SIG-M5 (cell line): Measurements from ENCODE around the gene PPP2R2B.

Experiments used
- DNase-seq: peaks from one replicate; lab custom pipeline; 2025; lab: John Stamatoyannopoulos, UW

The PPP2R2B gene

GRCh38 chr5:146884066-146884626 is 5.6 kb upstream of the PPP2R2B start:
- DNase-seq: no peak

GRCh38 chr5:146883511-146883910 is 5.0 kb upstream of the PPP2R2B start:
- DNase-seq: no peak

GRCh38 chr5:146880966-146881365 is 2.4 kb upstream of the PPP2R2B start:
- DNase-seq: no peak

- no peak for DNase-seq
Measured at GRCh38 chr5:146877783-146878475, 628 bp downstream of the PPP2R2B start.

GRCh38 chr5:146877178-146877681 is 1.3 kb downstream of the PPP2R2B start:
- no peak for DNase-seq

- DNase-seq: no peak
Measured at GRCh38 chr5:146873186-146873917, 5.2 kb downstream of the PPP2R2B start.

GRCh38 chr5:146872188-146872587 is 6.4 kb downstream of the PPP2R2B start:
- no peak for DNase-seq

- no peak for DNase-seq
Measured at GRCh38 chr5:146867996-146868708, 10.4 kb downstream of the PPP2R2B start.

GRCh38 chr5:146866263-146866662 is 12.3 kb downstream of the PPP2R2B start:
- no peak for DNase-seq

GRCh38 chr5:146862641-146863040 is 15.9 kb downstream of the PPP2R2B start:
- DNase-seq: no peak

- no peak for DNase-seq
Measured at GRCh38 chr5:146860213-146860893, 18.2 kb downstream of the PPP2R2B start.

- DNase-seq: no peak
Measured at GRCh38 chr5:146852089-146852488, 26.5 kb downstream of the PPP2R2B start.

- DNase-seq: no peak
Measured at GRCh38 chr5:146851133-146851532, 27.4 kb downstream of the PPP2R2B start.

- no peak for DNase-seq
Measured at GRCh38 chr5:146849694-146850303, 28.8 kb downstream of the PPP2R2B start.

- DNase-seq: no peak
Measured at GRCh38 chr5:146848133-146848532, 30.4 kb downstream of the PPP2R2B start.

- DNase-seq: no peak
Measured at GRCh38 chr5:146840016-146840415, 38.5 kb downstream of the PPP2R2B start.

- DNase-seq: no peak
Measured at GRCh38 chr5:146836226-146836842, 42.2 kb downstream of the PPP2R2B start.

- DNase-seq: no peak
Measured at GRCh38 chr5:146832985-146833732, 45.4 kb downstream of the PPP2R2B start.

GRCh38 chr5:146828385-146828784 is 50.2 kb downstream of the PPP2R2B start:
- no peak for DNase-seq

GRCh38 chr5:146827901-146828300 is 50.7 kb downstream of the PPP2R2B start:
- DNase-seq: no peak
